BLaER1 treated with 17β-estradiol and CSF1 and Interleukin-3, amounts not matched to agents 10 nM and 100 nM (cell line): Measurements from ENCODE around the gene QKI.
A peak's percentile ranks its signal among the peaks of the same experiment; 100 is the strongest.
"Not testable (repeated sequence)": the region's sequence is repeated elsewhere in the genome, so short reads cannot be mapped to it uniquely, and the experiment has no call there.

Source experiments
- H3K27ac ChIP-seq, 11 experiments: shearing (Covaris generic); formaldehyde crosslinking; 2 replicates each; pipeline ENCODE4 v1.8.1; 2022
- H3K27me3 ChIP-seq, 11 experiments: shearing (Covaris generic); formaldehyde crosslinking; 2 replicates each; pipeline ENCODE4 v1.8.1; 2022
- H3K36me3 ChIP-seq, 11 experiments: shearing (Covaris generic); formaldehyde crosslinking; 2 replicates each; pipeline ENCODE4 v1.8.1; 2022
- H3K4me1 ChIP-seq, 10 experiments: shearing (Covaris generic); formaldehyde crosslinking; 2 replicates each; pipeline ENCODE4 v1.8.1; 2022
- H3K4me2 ChIP-seq, 11 experiments: shearing (Covaris generic); formaldehyde crosslinking; 2 replicates each; pipeline ENCODE4 v1.8.1; 2022
- H3K4me3 ChIP-seq, 10 experiments: shearing (Covaris generic); formaldehyde crosslinking; 2 replicates each; pipeline ENCODE4 v1.8.1; 2022
- H3K9ac ChIP-seq, 11 experiments: shearing (Covaris generic); formaldehyde crosslinking; 2 replicates each; pipeline ENCODE4 v1.8.1; 2022
- H3K9me3 ChIP-seq, 11 experiments: shearing (Covaris generic); formaldehyde crosslinking; replicated peaks in 1 of 11; 2 replicates each; pipeline ENCODE4 v1.8.1; 2022
- H4K20me1 ChIP-seq, 11 experiments: shearing (Covaris generic); formaldehyde crosslinking; 2 replicates each; pipeline ENCODE4 v1.8.1; 2022
- Cebpa-rat ChIP-seq, 11 experiments: shearing (Covaris generic); IDR thresholded peaks; 2 replicates each; pipeline ENCODE4 v1.8.1; 2022

The QKI gene

GRCh38 chr6:163419413-163420288, 5.1 kb downstream of the QKI start:
- peaks cover 84 to 97% (median 88%) of the 10 kb centered on the region in 11 experiments for H4K20me1 ChIP-seq
- H3K9ac ChIP-seq = peak overlapping the region in 4 of 11 experiments; percentile 26 to 100 (median 100); a peak in 6 of 22 replicates
- H3K4me2 ChIP-seq = peak overlapping the region; percentile 69 to 97 (median 88)
- no peak overlapping the region for H3K27ac ChIP-seq
- H3K9me3 ChIP-seq = no peaks in the 10 kb centered on the region
- no peaks in the 10 kb centered on the region for H3K27me3 ChIP-seq
- peaks cover 0 to 30% (median 3%) of the 10 kb centered on the region in 11 experiments; a peak in 9 of 22 replicates for H3K36me3 ChIP-seq
- TF ChIP-seq Cebpa-rat (IDR thresholded peaks at IDR 0.05) = no peak
- H3K4me3 ChIP-seq = peak overlapping the region in 3 of 10 experiments; percentile 81 to 100 (median 96); a peak in 5 of 20 replicates
- peaks cover 35 to 66% (median 50%) of the 10 kb centered on the region in 10 experiments for H3K4me1 ChIP-seq

DNA sequence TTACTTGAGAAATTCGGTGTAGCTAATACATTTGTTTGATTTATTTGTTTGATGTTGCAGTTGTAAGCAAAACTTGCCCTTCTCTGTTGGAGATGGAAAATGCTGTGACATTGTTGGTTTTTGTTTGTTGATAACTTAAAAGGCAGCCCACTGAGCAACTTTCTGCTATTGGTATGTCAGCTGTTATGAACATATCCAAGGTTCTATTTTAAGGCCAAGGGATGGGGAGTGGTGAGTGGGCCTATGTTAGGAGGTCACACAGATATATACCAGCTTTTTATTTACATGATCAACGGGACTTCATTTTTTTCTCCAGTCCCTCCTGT, 5.7 kb downstream of the QKI start:
- Histone ChIP-seq H4K20me1 (peaks cover 90 to 100% (median 94%) of the 10 kb centered on the region in 11 experiments), H3K36me3 (peaks cover 0 to 35% (median 3%) of the 10 kb centered on the region in 11 experiments; a peak in 9 of 22 replicates), H3K4me3 (peak overlapping the region in 2 of 10 experiments; percentile 81 to 100; a peak in 4 of 20 replicates), H3K27ac (no peak overlapping the region), H3K9ac (peak overlapping the region in 4 of 11 experiments; percentile 3 to 100 (median 54); a peak in 6 of 22 replicates), H3K27me3 (no peaks in the 10 kb centered on the region), H3K4me1 (peaks cover 35 to 72% (median 50%) of the 10 kb centered on the region in 10 experiments), H3K4me2 (peak overlapping the region; percentile 69 to 97 (median 88)), H3K9me3 (no peaks in the 10 kb centered on the region)
- no peak for TF ChIP-seq Cebpa-rat (IDR thresholded peaks at IDR 0.05)

- Histone ChIP-seq H3K27ac (no peak overlapping the region), H3K4me1 (peaks cover 32 to 93% (median 43%) of the 10 kb centered on the region in 10 experiments), H3K9ac (peak overlapping the region in 2 of 11 experiments; percentile 0 to 22; a peak in 1 of 22 replicates), H3K4me3 (no peak overlapping the region), H3K27me3 (no peaks in the 10 kb centered on the region), H3K36me3 (peaks cover 0 to 35% (median 3%) of the 10 kb centered on the region in 11 experiments; a peak in 9 of 22 replicates), H3K9me3 (no peaks in the 10 kb centered on the region), H3K4me2 (peak overlapping the region in 6 of 11 experiments; percentile 8 to 97 (median 30); a peak in 8 of 22 replicates), H4K20me1 (peaks cover 99 to 100% (median 100%) of the 10 kb centered on the region in 11 experiments)
- no peak for TF ChIP-seq Cebpa-rat (IDR thresholded peaks at IDR 0.05)
These were observed 8.0 kb downstream of the QKI start for GRCh38 chr6:163422550-163422949.

DNA sequence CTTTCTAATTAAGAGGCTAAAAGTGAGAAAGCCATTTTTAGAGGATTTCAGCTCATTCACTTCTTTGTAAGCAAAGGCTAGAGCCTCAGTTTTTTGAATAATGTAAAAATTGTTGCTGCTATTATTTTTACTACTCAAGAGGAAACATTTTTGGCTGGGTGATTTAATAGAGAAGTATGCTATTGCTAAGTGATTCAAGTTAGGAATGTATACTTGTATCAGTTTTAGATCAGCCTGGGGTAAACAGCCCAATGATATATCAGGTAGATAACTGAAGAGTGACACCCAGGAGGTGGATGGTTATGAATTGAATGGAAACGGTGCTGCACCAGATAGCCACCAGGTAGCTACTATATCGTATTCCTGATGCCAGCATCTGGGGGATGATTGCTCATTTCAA, 9.2 kb downstream of the QKI start:
- peaks cover 99 to 100% (median 100%) of the 10 kb centered on the region in 11 experiments for H4K20me1 ChIP-seq

DNA sequence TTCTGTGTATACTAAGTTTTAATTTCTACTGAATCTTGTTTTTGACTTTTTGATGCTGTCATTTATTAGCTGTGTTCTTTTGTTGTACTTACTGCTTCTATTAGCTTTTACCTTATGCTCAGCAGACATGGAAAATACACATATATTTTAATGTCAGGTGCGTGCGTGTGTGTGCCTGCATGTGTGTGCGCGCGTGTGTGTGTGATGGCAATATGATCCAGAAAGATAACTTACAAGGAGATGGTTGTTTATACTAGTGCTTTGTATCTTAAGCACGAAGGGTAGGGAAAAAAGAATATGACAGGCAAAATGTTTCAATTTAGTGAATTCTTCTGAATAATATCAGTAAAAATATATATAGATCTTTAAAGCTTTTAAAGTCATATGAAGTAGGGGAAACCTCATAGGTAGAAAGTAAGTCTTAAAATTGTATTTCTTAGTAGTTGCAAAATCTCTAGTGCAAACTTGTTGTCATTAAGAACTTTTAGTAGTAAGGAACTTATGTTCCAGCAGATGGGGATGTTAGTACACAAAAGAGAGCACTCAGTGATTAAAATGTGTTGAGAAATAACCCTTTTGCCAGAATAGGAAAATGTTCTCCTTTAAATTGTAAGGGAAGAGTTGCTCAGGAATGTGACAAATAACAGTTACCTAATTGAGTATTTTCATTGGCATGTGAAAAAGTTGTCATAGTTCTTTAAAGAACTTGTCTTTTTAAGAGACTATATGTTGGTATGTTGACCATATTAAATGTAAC, 13.2 kb downstream of the QKI start:
- no peak for TF ChIP-seq Cebpa-rat (IDR thresholded peaks at IDR 0.05)
- peak overlapping the region in 1 of 11 experiments; percentile 36; a peak in 1 of 22 replicates for H3K9ac ChIP-seq
- H3K27me3 ChIP-seq = no peaks in the 10 kb centered on the region
- no peaks in the 10 kb centered on the region for H3K9me3 ChIP-seq
- peak overlapping the region in 2 of 11 experiments; percentile 53 to 57; a peak in 4 of 22 replicates for H3K4me2 ChIP-seq
- peaks cover 98 to 100% (median 100%) of the 10 kb centered on the region in 11 experiments for H4K20me1 ChIP-seq
- H3K4me3 ChIP-seq = no peak overlapping the region
- H3K4me1 ChIP-seq = peaks cover 0 to 95% (median 5%) of the 10 kb centered on the region in 10 experiments; a peak in 10 of 20 replicates
- H3K36me3 ChIP-seq = peaks cover 0 to 24% (median 3%) of the 10 kb centered on the region in 11 experiments; a peak in 9 of 22 replicates
- no peak overlapping the region for H3K27ac ChIP-seq

More for the DNA sequence above, 9.2 kb downstream of the QKI start:
- H3K36me3 ChIP-seq = peaks cover 0 to 35% (median 3%) of the 10 kb centered on the region in 11 experiments; a peak in 9 of 22 replicates
- H3K27ac ChIP-seq = no peak overlapping the region
- H3K4me1 ChIP-seq = peaks cover 22 to 100% (median 32%) of the 10 kb centered on the region in 10 experiments
- H3K9me3 ChIP-seq = no peaks in the 10 kb centered on the region
- no peaks in the 10 kb centered on the region for H3K27me3 ChIP-seq
- no peak for TF ChIP-seq Cebpa-rat (IDR thresholded peaks at IDR 0.05)
- H3K4me2 ChIP-seq = peak overlapping the region in 3 of 11 experiments; percentile 37 to 97 (median 88); a peak in 5 of 22 replicates
- H3K4me3 ChIP-seq = no peak overlapping the region
- H3K9ac ChIP-seq = 0 out of 22 replicates have a peak overlapping the region, but pooled peaks of 1 of the 11 experiments have one; percentile 21

DNA sequence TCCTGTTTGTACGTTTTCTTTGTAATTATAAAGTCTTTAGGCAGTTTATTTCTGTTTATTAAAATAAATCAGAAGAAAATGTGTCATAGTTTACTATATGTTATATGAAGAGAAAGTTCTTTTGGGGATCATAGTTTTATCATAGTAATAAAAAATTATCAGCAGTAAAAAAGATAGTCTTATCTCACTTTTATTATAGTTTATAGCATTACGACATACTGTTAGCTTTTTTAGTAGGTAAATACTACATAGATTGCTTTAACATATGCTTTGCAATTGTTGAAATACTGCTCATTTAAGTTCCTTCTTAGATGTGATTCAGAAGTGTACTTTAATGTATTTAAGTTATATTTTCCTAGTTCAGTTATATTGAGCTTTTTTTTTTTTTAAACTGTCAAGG, 13.9 kb downstream of the QKI start:
- Histone ChIP-seq H3K36me3 (peaks cover 0 to 17% (median under 1%) of the 10 kb centered on the region in 11 experiments; a peak in 5 of 22 replicates), H3K4me1 (peaks cover 0 to 95% (median 0%) of the 10 kb centered on the region in 10 experiments; a peak in 7 of 20 replicates), H3K27me3 (no peaks in the 10 kb centered on the region), H3K4me2 (peak overlapping the region in 2 of 11 experiments; percentile 53 to 57; a peak in 3 of 22 replicates), H3K4me3 (no peak overlapping the region), H3K27ac (no peak overlapping the region), H3K9me3 (peaks cover 0 to 3% (median 0%) of the 10 kb centered on the region in 11 experiments; a peak in 1 of 22 replicates), H3K9ac (peak overlapping the region in 2 of 11 experiments; percentile 6 to 25; a peak in 1 of 22 replicates), H4K20me1 (peaks cover 97 to 100% (median 100%) of the 10 kb centered on the region in 11 experiments)
- no peak for TF ChIP-seq Cebpa-rat (IDR thresholded peaks at IDR 0.05)

DNA sequence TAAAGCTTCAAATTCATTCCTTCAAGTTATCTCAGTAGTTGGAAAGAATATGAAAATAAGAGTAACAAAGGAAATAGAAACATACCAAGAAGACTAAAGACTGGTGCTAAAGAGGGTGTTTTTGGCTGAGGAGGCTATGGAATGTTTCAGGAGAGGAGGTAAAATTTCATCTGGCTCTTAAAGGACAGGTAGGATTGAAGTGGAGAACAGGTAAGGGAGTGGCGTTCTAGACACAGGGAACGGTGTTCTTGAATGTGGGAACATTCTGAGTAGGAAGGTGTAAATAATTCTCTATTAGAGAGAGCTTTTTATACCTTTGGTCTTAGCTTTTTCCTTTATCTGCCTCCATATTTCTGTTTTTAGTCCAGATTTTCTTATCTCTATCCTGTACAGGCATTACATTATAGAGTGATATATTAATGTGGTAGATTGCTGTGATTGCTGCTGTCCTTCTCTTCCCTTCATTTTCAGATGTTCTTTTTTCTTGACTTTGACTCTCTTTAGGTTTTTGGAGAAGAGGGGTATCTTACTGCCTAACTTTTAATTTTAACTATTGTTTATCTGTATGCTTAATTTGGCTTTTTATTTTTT, 15.4 kb downstream of the QKI start:
- no peak overlapping the region for H3K27ac ChIP-seq
- H3K9me3 ChIP-seq = peaks cover 0 to 6% (median 0%) of the 10 kb centered on the region in 11 experiments; a peak in 1 of 22 replicates
- no peak overlapping the region for H3K9ac ChIP-seq
- peaks cover 0 to 91% (median 0%) of the 10 kb centered on the region in 10 experiments; a peak in 6 of 20 replicates for H3K4me1 ChIP-seq
- no peak overlapping the region for H3K4me3 ChIP-seq
- H3K27me3 ChIP-seq = no peaks in the 10 kb centered on the region
- no peak for TF ChIP-seq Cebpa-rat (IDR thresholded peaks at IDR 0.05)
- H3K36me3 ChIP-seq = peaks cover 0 to 3% (median 0%) of the 10 kb centered on the region in 11 experiments; a peak in 3 of 22 replicates
- H3K4me2 ChIP-seq = peak overlapping the region in 2 of 11 experiments; percentile 46 to 57; a peak in 3 of 22 replicates
- peaks cover 88 to 100% (median 99%) of the 10 kb centered on the region in 11 experiments for H4K20me1 ChIP-seq

- peak overlapping the region in 2 of 11 experiments; percentile 9 to 26; a peak in 1 of 22 replicates for H3K4me2 ChIP-seq
- peaks cover 0 to 6% (median 0%) of the 10 kb centered on the region in 11 experiments; a peak in 2 of 22 replicates for H3K9me3 ChIP-seq
- peaks cover 9 to 91% (median 13%) of the 10 kb centered on the region in 10 experiments for H3K4me1 ChIP-seq
- TF ChIP-seq Cebpa-rat (IDR thresholded peaks at IDR 0.05) = no peak
- no peak overlapping the region for H3K9ac ChIP-seq
- no peak overlapping the region for H3K27ac ChIP-seq
- H3K27me3 ChIP-seq = no peaks in the 10 kb centered on the region
- H4K20me1 ChIP-seq = peaks cover 85 to 100% (median 99%) of the 10 kb centered on the region in 11 experiments
- H3K36me3 ChIP-seq = no peaks in the 10 kb centered on the region; a peak in 3 of 22 replicates
- no peak overlapping the region for H3K4me3 ChIP-seq
These were observed 17.8 kb downstream of the QKI start for GRCh38 chr6:163432300-163432699.

DNA sequence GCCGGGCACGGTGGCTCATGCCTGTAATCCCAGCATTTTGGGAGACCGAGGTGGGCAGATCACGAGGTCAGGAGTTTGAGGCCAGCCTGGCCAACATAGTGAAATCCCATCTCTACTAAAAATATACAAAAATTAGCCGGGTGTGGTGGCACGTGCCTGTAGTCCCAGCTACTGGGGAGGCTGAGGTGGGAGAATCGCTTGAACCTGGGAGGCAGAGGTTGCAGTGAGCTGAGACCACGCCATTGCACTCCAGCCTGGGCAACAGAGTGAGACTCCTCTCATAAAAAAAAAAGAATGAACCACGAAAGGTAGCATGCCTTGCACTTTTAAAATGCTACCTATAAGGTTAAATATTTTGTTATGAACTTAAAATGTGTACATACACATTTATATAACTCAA, 19.0 kb downstream of the QKI start:
- H3K27ac ChIP-seq, H3K27me3 ChIP-seq, H3K9me3 ChIP-seq, H3K4me3 ChIP-seq, H3K36me3 ChIP-seq, H3K9ac ChIP-seq: not testable (repeated sequence)
- peaks cover 14 to 91% (median 21%) of the 10 kb centered on the region in 10 experiments for H3K4me1 ChIP-seq
- H4K20me1 ChIP-seq = peaks cover 84 to 100% (median 99%) of the 10 kb centered on the region in 11 experiments
- 0 out of 22 replicates have a peak overlapping the region, but pooled peaks of 1 of the 11 experiments have one; percentile 14 for H3K4me2 ChIP-seq
